ENCODE results near the gene CCL23. TPM values are rescaled to one million over a fixed set of nuclear protein-coding genes. Genes with fewer than 3 reads are reported as not detected.

CCL23 gene
- total and polyA plus RNA-seq, 8 donors = 1.4 to 4.8 TPM; not detected in 6

- Histone ChIP-seq H3K4me3 (no peak overlapping the region), H3K4me1 (peaks cover 4 to 15% (median 11%) of the 10 kb centered on the region in 4 donors), H3K9me3 (no peaks in the 10 kb centered on the region), H3K36me3 (no peaks in the 10 kb centered on the region), H3K27me3 (no peaks in the 10 kb centered on the region), H3K27ac (peak overlapping the region in 1 of 5 donors; percentile 35)
- 62 to 74% (median 69%) methylated on average over 4 of the region's 4 CpGs for WGBS, 5 donors
- no peak for DNase-seq
- no peak for TF ChIP-seq POLR2AphosphoS5 (IDR thresholded peaks at IDR 0.05)
- no peak for TF ChIP-seq CTCF (IDR thresholded peaks at IDR 0.05)
- TF ChIP-seq EP300 (IDR thresholded peaks at IDR 0.05) = no peak
- no peak for TF ChIP-seq POLR2A (IDR thresholded peaks at IDR 0.05)
- intact Hi-C loops (cut with DNase I; ENCODE audit: low total_unique reads) = loop anchor here (10.0 kb wide), 2 partner anchors 102 to 172 kb away; no protein-coding TSS in a partner anchor
Observed at GRCh38 chr17:35972945-35973332, 44.8 kb downstream of the CCL23 start.

DNA sequence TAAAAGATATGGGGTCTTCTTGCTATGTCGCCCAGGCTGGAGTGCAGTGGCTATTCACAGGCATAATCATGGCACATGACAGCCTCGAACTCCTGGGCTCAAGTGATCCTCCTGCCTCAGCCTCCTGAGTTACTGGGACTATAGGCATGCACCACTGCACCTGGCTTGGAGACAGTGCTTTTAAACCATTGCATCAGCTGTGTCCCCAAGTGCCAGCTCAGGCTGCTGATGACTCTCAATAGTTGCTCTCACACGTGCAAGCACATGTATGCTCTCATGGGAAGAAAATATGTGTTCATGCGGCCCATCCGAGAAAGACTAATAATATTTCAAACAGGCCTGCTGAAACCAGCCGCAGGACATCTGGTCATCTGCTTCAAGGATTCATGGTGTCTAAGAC, 45.2 kb downstream of the CCL23 start:
- intact Hi-C loops (cut with DNase I; ENCODE audit: low total_unique reads) = loop anchor here (10.0 kb wide), 2 partner anchors 102 to 172 kb away; no protein-coding TSS in a partner anchor
- no peak overlapping the region for H3K4me3 ChIP-seq
- 76 to 95% (median 79%) methylated on average over 6 of the region's 6 CpGs for WGBS, 5 donors
- no peak for DNase-seq
- H3K36me3 ChIP-seq = no peaks in the 10 kb centered on the region
- TF ChIP-seq CTCF (IDR thresholded peaks at IDR 0.05) (no peak), POLR2A (IDR thresholded peaks at IDR 0.05) (no peak)
- no peaks in the 10 kb centered on the region for H3K9me3 ChIP-seq
- no peaks in the 10 kb centered on the region for H3K27me3 ChIP-seq
- peaks cover 4 to 15% (median 11%) of the 10 kb centered on the region in 4 donors for H3K4me1 ChIP-seq
- H3K27ac ChIP-seq = peak overlapping the region in 1 of 5 donors; percentile 35

- no peaks in the 10 kb centered on the region for H3K27me3 ChIP-seq
- no peak for DNase-seq
- intact Hi-C loops (cut with DNase I; ENCODE audit: low total_unique reads) = loop anchor here (10.0 kb wide), 2 partner anchors 103 to 173 kb away; no protein-coding TSS in a partner anchor
- no peak overlapping the region for H3K27ac ChIP-seq
- H3K4me1 ChIP-seq = peaks cover 4 to 15% (median 11%) of the 10 kb centered on the region in 4 donors
- no peak overlapping the region for H3K4me3 ChIP-seq
- H3K9me3 ChIP-seq = no peaks in the 10 kb centered on the region
- TF ChIP-seq CTCF (IDR thresholded peaks at IDR 0.05) = no peak
- no peak for TF ChIP-seq POLR2A (IDR thresholded peaks at IDR 0.05)
- no peak for TF ChIP-seq POLR2AphosphoS5 (IDR thresholded peaks at IDR 0.05)
- no peak for TF ChIP-seq EP300 (IDR thresholded peaks at IDR 0.05)
- no peaks in the 10 kb centered on the region for H3K36me3 ChIP-seq
- 64 to 100% (median 90%) methylated on average over 1 of the region's 1 CpG for WGBS, 5 donors
Observed at GRCh38 chr17:35972066-35972465, 45.7 kb downstream of the CCL23 start.

DNA sequence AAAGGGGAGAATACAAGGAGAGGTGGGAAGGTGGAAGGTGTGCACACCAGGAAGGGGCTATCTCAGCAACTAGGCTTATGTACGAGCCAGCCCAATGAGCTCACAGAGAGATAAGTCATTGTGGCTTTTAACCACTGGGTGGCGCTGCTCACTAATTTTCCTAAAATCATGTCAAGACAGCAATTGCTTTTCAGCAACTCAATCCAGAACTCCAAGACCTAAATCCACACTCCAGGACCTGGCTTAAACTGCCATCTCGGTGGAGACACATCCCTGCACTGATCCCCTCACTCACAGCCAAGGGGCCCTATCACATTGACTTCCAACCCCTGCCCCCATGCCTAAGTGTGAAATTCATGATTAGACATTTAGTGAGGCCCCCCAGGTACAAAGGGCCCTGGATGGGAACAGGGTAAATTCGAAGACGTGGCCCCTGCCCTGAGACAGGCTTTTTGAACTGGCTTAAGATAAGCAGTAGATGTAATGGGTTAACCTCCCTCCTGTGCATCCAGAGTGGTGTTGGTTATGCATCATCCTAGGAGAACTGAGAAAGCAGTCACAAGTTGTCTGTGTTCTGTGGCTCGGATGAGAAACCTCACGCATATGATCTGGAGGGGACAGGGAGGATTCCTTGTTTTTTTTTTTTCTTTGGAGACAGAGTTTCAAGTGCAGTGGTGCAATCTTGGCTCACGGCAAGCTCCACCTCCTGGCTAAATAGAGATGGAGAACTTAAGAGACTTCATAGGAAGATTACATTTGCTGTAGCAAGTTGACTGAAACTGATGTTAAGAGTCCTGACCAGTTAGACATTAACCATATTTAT, 48.0 kb downstream of the CCL23 start:
- Histone ChIP-seq H3K4me1 (peaks cover 4 to 15% (median 11%) of the 10 kb centered on the region in 4 donors), H3K9me3 (no peaks in the 10 kb centered on the region), H3K4me3 (no peak overlapping the region), H3K27me3 (no peaks in the 10 kb centered on the region), H3K36me3 (no peaks in the 10 kb centered on the region), H3K27ac (no peak overlapping the region)
- TF ChIP-seq CTCF (IDR thresholded peaks at IDR 0.05) = peak in 5 of 7 experiments; percentile 53 to 87 (median 82)
- no peak for TF ChIP-seq POLR2A (IDR thresholded peaks at IDR 0.05)
- WGBS, 5 donors = 33 to 38% (median 36%) methylated on average over 8 of the region's 8 CpGs
- intact Hi-C loops (cut with DNase I; ENCODE audit: low total_unique reads) = loop anchor here (10.0 kb wide), 2 partner anchors 105 to 175 kb away; no protein-coding TSS in a partner anchor
- DNase-seq = peak; percentile 84 to 93

Data from stomach (tissue), 9 donors.